Smooth muscle cell (in vitro differentiated cells): Measurements from ENCODE around the gene CYP26A1. TPM values are rescaled to one million over a fixed set of nuclear protein-coding genes. Genes with fewer than 3 reads are reported as not detected.

ENCODE experiments used
- DNase-seq: peaks from one replicate; lab custom pipeline; 2025; ENCODE audit not compliant: unreplicated experiment; lab: John Stamatoyannopoulos, UW
- H2AFZ ChIP-seq: fragments of 200-600 bp; sonication (generic); 2 replicates; pipeline ENCODE4 v1.6.0; 2016; ENCODE audit warnings: antibody characterized with exemption, low read depth, mild to moderate bottlenecking
- H3F3A ChIP-seq: fragments of 200-600 bp; sonication (generic); 2 replicates; pipeline ENCODE4 v1.6.0; 2017; ENCODE audit warnings: antibody characterized with exemption, low read depth
- H3K27ac ChIP-seq: fragments of 200-600 bp; sonication (generic); 2 replicates; pipeline ENCODE4 v1.5.1; 2016; ENCODE audit warnings: low read depth, mild to moderate bottlenecking
- H3K27me3 ChIP-seq: fragments of 200-600 bp; sonication (generic); 2 replicates; pipeline ENCODE4 v1.6.1; 2016; ENCODE audit warnings: low read depth, mild to moderate bottlenecking
- H3K36me3 ChIP-seq: fragments of 200-600 bp; sonication (generic); 2 replicates; pipeline ENCODE4 v1.5.1; 2016; ENCODE audit warnings: low read depth
- H3K4me1 ChIP-seq: fragments of 200-600 bp; sonication (generic); 2 replicates; pipeline ENCODE4 v1.5.1; 2016; ENCODE audit warnings: low read depth
- H3K4me2 ChIP-seq: fragments of 200-600 bp; sonication (generic); 2 replicates; pipeline ENCODE4 v1.6.0; 2016; ENCODE audit warnings: mild to moderate bottlenecking
- H3K4me3 ChIP-seq: fragments of 200-600 bp; sonication (generic); 2 replicates; pipeline ENCODE4 v1.5.1; 2016; ENCODE audit warnings: mild to moderate bottlenecking
- H3K79me2 ChIP-seq: fragments of 200-600 bp; sonication (generic); 2 replicates; pipeline ENCODE4 v1.6.0; 2016; ENCODE audit warnings: low read depth, mild to moderate bottlenecking
- H3K9ac ChIP-seq: fragments of 200-600 bp; sonication (generic); 2 replicates; pipeline ENCODE4 v1.6.0; 2016; ENCODE audit warnings: low read depth
- H3K9me3 ChIP-seq: fragments of 200-600 bp; sonication (generic); replicated peaks from 2 replicates; pipeline ENCODE4 v1.5.1; 2016; ENCODE audit warnings: low read depth
- H4K20me1 ChIP-seq: fragments of 200-600 bp; sonication (generic); 2 replicates; pipeline ENCODE4 v1.6.0; 2016; ENCODE audit warnings: low read depth
- WGBS: methylation state at CpG from one replicate; pipeline ENCODE4 v1.1.7; 2016; ENCODE audit warnings: low lambda C conversion rate; 5-methylcytosine and 5-hydroxymethylcytosine counted together
- polyA plus RNA-seq: library from polyadenylated mRNA; unstranded; fragments of >200 nt; fragmentation: Nextera tagmentation; extraction: Ambion mirVana; gene quantifications from 2 replicates; pipeline ENCODE4 v1.2.1, GENCODE V29; 2016
- total RNA-seq: library from RNA; depleted of rRNA; stranded (reverse); fragments of >200 nt; gene quantifications from 2 replicates; pipeline ENCODE4 v1.2.3, GENCODE V29; 2014
- TF ChIP-seq, protein P1 (sequence below): fragments of 200-600 bp; sonication (generic); IDR thresholded peaks from 2 replicates; pipeline ENCODE4 v1.5.1; 2017; ENCODE audit warnings: borderline replicate concordance, mild to moderate bottlenecking, antibody characterized with exemption; ENCODE audit not compliant: insufficient read depth, poor library complexity, severe bottlenecking

CYP26A1 gene
- total and polyA plus RNA-seq, 2 experiments from 2014 or later = 0.14 TPM; not detected in 1

DNA sequence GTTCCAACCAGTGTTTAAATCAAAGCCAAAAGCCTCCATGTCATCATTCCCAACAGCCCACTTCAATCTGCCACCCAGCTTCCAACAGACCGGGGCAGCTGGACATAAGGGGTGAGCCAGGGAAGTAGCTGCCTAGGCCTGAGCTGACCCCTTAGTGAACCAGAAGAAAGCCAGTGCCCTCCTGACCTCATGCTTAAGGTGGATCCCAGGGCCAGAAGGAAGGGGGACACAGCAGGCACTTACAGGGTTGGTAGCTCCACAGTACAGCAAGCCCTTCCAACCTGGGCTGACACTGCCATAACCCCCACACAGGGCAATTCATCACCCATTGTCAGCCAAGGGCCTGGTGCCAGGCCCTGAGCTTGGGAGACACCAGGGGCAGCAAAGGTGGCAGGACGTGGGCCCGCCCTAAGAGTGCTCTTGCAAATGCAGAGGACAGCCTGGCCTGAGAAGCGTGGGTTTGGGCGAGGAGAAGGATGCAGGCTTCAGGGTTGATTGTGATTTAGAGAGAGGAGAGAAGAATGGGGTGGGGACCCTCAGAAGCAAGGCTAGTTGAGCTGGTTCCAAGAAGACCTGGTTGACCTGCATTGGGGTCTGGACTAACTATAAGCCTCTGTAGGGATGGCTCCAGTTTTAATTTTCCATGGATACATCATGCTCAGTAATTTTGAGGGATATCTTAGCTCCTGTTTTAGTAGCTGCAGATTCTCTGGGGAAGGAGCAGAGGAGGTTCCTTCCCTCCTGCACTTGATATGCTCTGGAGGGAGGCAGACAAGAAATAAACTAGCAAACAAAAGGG is 3.1 kb upstream of the CYP26A1 start:
- Histone ChIP-seq H3F3A (no peaks in the 10 kb centered on the region), H3K4me3 (no peak overlapping the region), H3K36me3 (no peaks in the 10 kb centered on the region), H3K9ac (no peak overlapping the region), H2AFZ (no peak overlapping the region), H3K9me3 (no peaks in the 10 kb centered on the region), H3K27me3 (peaks cover 100% of the 10 kb centered on the region), H4K20me1 (no peaks in the 10 kb centered on the region), H3K79me2 (no peaks in the 10 kb centered on the region), H3K4me2 (no peak overlapping the region), H3K27ac (no peak overlapping the region), H3K4me1 (peaks cover 31% of the 10 kb centered on the region)
- TF ChIP-seq, protein P1, sequence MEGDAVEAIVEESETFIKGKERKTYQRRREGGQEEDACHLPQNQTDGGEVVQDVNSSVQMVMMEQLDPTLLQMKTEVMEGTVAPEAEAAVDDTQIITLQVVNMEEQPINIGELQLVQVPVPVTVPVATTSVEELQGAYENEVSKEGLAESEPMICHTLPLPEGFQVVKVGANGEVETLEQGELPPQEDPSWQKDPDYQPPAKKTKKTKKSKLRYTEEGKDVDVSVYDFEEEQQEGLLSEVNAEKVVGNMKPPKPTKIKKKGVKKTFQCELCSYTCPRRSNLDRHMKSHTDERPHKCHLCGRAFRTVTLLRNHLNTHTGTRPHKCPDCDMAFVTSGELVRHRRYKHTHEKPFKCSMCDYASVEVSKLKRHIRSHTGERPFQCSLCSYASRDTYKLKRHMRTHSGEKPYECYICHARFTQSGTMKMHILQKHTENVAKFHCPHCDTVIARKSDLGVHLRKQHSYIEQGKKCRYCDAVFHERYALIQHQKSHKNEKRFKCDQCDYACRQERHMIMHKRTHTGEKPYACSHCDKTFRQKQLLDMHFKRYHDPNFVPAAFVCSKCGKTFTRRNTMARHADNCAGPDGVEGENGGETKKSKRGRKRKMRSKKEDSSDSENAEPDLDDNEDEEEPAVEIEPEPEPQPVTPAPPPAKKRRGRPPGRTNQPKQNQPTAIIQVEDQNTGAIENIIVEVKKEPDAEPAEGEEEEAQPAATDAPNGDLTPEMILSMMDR = no peak
- WGBS = 81% methylated on average over 5 of the region's 5 CpGs
- no peak for DNase-seq

DNA sequence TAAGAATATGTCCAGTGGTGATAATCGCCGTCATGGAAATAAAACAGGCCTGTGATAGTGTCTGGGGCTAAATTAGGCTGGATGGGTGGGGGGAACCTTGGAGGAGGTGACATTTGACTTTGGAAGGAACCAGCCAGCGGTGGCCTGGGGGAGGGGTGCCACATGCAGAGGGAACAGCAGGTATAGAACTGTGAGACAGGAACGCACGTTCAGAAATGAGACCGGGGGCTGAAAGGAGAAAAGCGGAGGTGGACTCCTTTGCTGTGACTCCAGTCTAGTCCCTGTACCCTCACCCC is 2.6 kb upstream of the CYP26A1 start:
- Histone ChIP-seq H3K36me3 (no peaks in the 10 kb centered on the region), H3K27ac (no peak overlapping the region), H3K9ac (no peak overlapping the region), H2AFZ (no peak overlapping the region), H3K4me3 (no peak overlapping the region), H3K27me3 (peaks cover 100% of the 10 kb centered on the region), H3K4me1 (peaks cover 31% of the 10 kb centered on the region), H3K4me2 (no peak overlapping the region), H3K9me3 (no peaks in the 10 kb centered on the region), H3K79me2 (no peaks in the 10 kb centered on the region), H3F3A (no peaks in the 10 kb centered on the region), H4K20me1 (no peaks in the 10 kb centered on the region)
- TF ChIP-seq, protein P1 = no peak
- DNase-seq = no peak
- WGBS = 60% methylated on average over 7 of the region's 7 CpGs

DNA sequence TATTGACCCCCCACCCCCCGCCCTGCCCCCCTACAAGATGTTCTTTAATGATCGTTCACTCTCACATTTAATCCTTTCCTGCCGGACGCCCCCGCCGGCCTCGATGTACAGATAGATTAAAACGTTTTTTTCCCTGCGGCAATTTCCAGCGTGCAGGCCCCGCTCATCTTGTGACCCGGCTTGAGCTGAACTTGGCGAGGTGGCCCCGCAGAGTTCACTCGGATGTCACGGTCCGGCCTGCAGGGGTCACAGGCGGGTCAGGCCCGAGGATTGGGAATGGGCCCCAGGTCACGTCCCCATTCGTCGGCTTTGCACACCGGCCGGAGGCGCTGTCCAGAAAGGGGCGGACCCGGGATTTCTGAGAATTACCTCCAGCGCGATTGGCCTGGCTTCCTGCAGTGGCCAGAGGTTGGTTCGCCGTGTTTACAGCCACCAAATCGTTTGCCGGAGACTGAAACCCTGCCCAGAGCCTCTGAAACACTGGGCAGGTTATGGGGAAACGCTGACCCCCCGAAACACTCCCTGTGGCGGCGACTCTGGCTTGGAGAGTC is 1.9 kb upstream of the CYP26A1 start:
- H3K27me3 ChIP-seq = peaks cover 100% of the 10 kb centered on the region
- H3K27ac ChIP-seq = no peak overlapping the region
- no peak overlapping the region for H2AFZ ChIP-seq
- H3K36me3 ChIP-seq = no peaks in the 10 kb centered on the region
- H3K9me3 ChIP-seq = no peaks in the 10 kb centered on the region
- no peak overlapping the region for H3K9ac ChIP-seq
- no peaks in the 10 kb centered on the region for H3F3A ChIP-seq
- H3K4me2 ChIP-seq = peak overlapping the region; percentile 75
- peak overlapping the region; percentile 40 for H3K4me3 ChIP-seq
- TF ChIP-seq, protein P1 = no peak
- no peak for DNase-seq
- H4K20me1 ChIP-seq = no peaks in the 10 kb centered on the region
- H3K79me2 ChIP-seq = no peaks in the 10 kb centered on the region
- WGBS = 4% methylated on average over 36 of the region's 37 CpGs
- peaks cover 31% of the 10 kb centered on the region for H3K4me1 ChIP-seq
